GM21360 (cell line): ENCODE measurements around the gene SPOCK2.

Experiments used
- ATAC-seq: cut with Tn5 transposase; IDR thresholded peaks from one replicate; pipeline ENCODE4 v1.9.1; 2021; ENCODE audit warnings: mild to moderate bottlenecking, moderate library complexity; ENCODE audit not compliant: unreplicated experiment

SPOCK2 gene

DNA sequence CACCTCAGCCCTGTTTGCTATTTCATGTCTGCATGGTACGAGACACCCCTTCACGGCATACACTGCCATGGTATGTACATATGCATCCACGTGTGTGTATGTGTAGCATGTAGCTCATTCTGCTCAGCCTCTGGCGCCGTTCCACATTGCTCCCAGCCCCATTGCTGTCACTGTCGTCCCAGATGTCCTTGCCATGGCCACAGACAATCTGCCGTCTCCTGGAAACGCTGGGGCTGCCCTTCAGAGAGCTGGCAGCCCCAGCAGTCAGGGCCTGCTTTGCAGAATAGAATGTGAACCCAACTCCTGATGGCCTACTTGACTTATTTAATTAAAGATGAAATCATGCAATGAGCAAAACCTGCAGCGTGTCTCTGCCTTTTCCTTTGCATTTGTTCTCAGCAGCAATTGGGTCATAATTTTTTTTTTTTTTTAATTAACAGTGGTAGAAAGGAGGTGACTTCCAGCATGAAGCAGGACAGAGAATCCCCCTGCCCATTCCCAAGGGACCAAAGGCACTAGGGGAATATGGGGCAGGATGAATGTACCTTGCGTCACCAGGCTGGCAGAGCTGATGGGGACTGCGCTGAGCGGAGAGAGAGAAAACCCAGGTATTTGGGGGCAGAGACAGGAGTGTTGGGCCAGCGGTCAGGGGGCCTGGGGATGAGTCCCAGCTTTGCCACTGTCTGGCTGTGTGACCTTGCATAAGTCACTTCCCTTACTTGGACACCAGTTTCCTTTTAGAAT, 75.0 kb downstream of the SPOCK2 start:
- no peak for ATAC-seq

GRCh38 chr10:72012796-72013195, 75.6 kb downstream of the SPOCK2 start:
- no peak for ATAC-seq

- ATAC-seq = no peak
Observed at GRCh38 chr10:72011976-72012512, 76.3 kb downstream of the SPOCK2 start.

- no peak for ATAC-seq
Observed at GRCh38 chr10:72011468-72011867, 76.9 kb downstream of the SPOCK2 start.

GRCh38 chr10:72011016-72011415, 77.3 kb downstream of the SPOCK2 start:
- ATAC-seq = no peak

- no peak for ATAC-seq
Observed at GRCh38 chr10:72010234-72010973, 77.9 kb downstream of the SPOCK2 start.

DNA sequence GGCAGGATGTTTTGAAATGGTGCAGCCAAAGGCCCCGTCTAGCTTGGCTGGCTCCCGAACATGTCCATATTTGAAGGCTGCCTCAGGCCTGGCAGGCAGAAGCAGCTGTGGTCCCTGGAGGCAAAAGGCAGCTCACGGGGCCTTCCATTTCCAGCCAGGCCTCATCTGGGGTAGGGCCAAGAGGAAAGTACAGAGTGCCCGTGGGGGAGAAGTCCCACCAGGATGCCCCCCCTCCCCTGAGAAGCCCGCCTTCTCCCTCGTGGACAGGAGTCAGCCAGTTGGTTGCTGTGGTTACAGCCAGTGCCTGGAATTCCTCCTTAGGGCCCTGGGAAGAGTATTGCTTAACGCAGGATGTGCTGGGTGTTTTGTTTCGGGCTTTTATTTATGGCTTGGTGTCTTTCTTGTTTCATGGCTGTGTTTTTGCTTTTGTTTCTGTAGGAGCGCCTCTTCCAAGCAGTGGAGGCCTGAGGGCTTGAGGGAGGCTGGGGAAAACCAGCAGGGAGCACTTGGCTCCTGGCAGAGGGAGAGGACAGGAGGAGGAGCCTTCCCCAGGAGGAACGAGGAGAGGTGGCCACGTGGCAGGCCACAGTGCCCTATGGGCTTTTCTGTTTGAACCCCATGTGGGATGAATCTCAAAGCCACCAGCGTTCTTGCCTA, 78.8 kb downstream of the SPOCK2 start:
- no peak for ATAC-seq

- no peak for ATAC-seq
Observed at GRCh38 chr10:72009051-72009424, 79.3 kb downstream of the SPOCK2 start.
